ENCODE results near the gene N4BP2L2. TPM values are rescaled to one million over a fixed set of nuclear protein-coding genes. Genes with fewer than 3 reads are reported as not detected.
A peak's percentile ranks its signal among the peaks of the same experiment; 100 is the strongest.

The N4BP2L2 gene
- total and polyA plus RNA-seq, 2 of the 13 experiments (the other 11 are each of a cell fraction or from before 2014, with no cell fraction given), result 58.9 to 81.2 TPM

- peak; percentile 83; the same call in 1 of the 2 replicates for TF ChIP-seq ZBTB34 (CRISPR knock-in tag; IDR thresholded peaks at IDR 0.05)
- no peak for TF ChIP-seq TRIM22 (IDR thresholded peaks at IDR 0.05)
- TF ChIP-seq SIN3A (IDR thresholded peaks at IDR 0.05; ENCODE audit: borderline replicate concordance, low read depth, low read length), result 0 out of 2 replicates have a peak, but pooled peaks have one; percentile 48
- TF ChIP-seq SYNCRIP (IDR thresholded peaks at IDR 0.05; ENCODE audit: insufficient read depth, low read depth, low read length), result no peak
- TF ChIP-seq POLR2AphosphoS5 (IDR thresholded peaks at IDR 0.05; ENCODE audit: low read depth, low read length), result peak; percentile 91
- TF ChIP-seq ZXDC (CRISPR knock-in tag; IDR thresholded peaks at IDR 0.05), result no peak
- no peak for TF ChIP-seq FOSL1 (CRISPR knock-in tag; IDR thresholded peaks at IDR 0.05; ENCODE audit: borderline replicate concordance)
- no peak for TF ChIP-seq ZBTB4 (CRISPR knock-in tag; IDR thresholded peaks at IDR 0.05; ENCODE audit: borderline replicate concordance)
- TF ChIP-seq ZNF331 (CRISPR knock-in tag; IDR thresholded peaks at IDR 0.05), result peak; percentile 23; the same call in 1 of the 2 replicates
Observed at GRCh38 chr13:32538621-32539246, at the start of gene N4BP2L2 (continued).
